Naive thymus-derived CD8-positive, alpha-beta T cell (primary cell): Measurements from ENCODE around the gene ADGRG7. TPM values are rescaled to one million over a fixed set of nuclear protein-coding genes. Genes with fewer than 3 reads are reported as not detected.
"Not testable (repeated sequence)": the region's sequence is repeated elsewhere in the genome, so short reads cannot be mapped to it uniquely, and the experiment has no call there.

ENCODE experiments used
- ATAC-seq, 2 donors: fragments of 150-1000 bp; cut with Tn5 transposase in 1 of 2; sonication (Bioruptor Pico), chemical (Tn5 transposase) in 1 of 2; 1 replicate in 1 of 2; 2 replicates in 1 of 2; pipeline ENCODE4 v1.10.0; 2021; ENCODE audit warnings: mild to moderate bottlenecking in 2 of 2, moderate library complexity in 2 of 2
- POLR2A ChIA-PET: fragments of 350-600 bp; sonication (Branson Sonifier 250); formaldehyde crosslinking; loops from one replicate; lab custom pipeline; 2021; ENCODE audit warnings: antibody characterized with exemption; lab: Charles Lee
- DNase-seq, 10 donors: peaks; one replicate each; pipeline versions ENCODE4 v3.0.0 to v3.0.0-alpha.2; 2020 to 2022
- H3K27ac Mint-ChIP-seq, 10 donors: one replicate each; pipeline ENCODE4 v1.8.0; 2020 to 2022; ENCODE audit warnings: mild to moderate bottlenecking in 10 of 10, mixed read lengths in 10 of 10, moderate library complexity in 4 of 10, inconsistent platforms in 1 of 10
- H3K27me3 Mint-ChIP-seq, 5 donors: one replicate each; pipeline ENCODE4 v1.8.0; 2021 to 2022; ENCODE audit warnings: mixed read lengths in 5 of 5
- H3K36me3 Mint-ChIP-seq, 3 donors: one replicate each; pipeline ENCODE4 v1.8.0; 2020 to 2022; ENCODE audit warnings: mixed read lengths in 3 of 3, mild to moderate bottlenecking in 2 of 3, inconsistent platforms in 1 of 3
- H3K4me1 Mint-ChIP-seq, 4 donors: one replicate each; pipeline ENCODE4 v1.8.0; 2021 to 2022; ENCODE audit warnings: mixed read lengths in 4 of 4
- H3K4me3 Mint-ChIP-seq, 10 donors: one replicate each; pipeline ENCODE4 v1.8.0; 2020 to 2022; ENCODE audit warnings: mild to moderate bottlenecking in 10 of 10, mixed read lengths in 10 of 10, moderate library complexity in 6 of 10, inconsistent platforms in 1 of 10
- H3K9me3 Mint-ChIP-seq, 9 donors: one replicate each; pipeline ENCODE4 v1.8.0; 2020 to 2022; ENCODE audit warnings: mixed read lengths in 9 of 9, mild to moderate bottlenecking in 3 of 9, inconsistent platforms in 1 of 9, moderate library complexity in 1 of 9
- polyA plus RNA-seq, 3 donors: library from polyadenylated mRNA; unstranded; fragments of 300-500 nt; fragmentation: Illumina TruSeq; gene quantifications; one replicate each; pipeline ENCODE4 v1.2.3, GENCODE V29; 2021
- total RNA-seq, 8 experiments: library from RNA in 2 of 8; stranded (reverse) in 2 of 8; gene quantifications; one replicate each; pipeline ENCODE4 v1.2.3 and lab custom pipeline; 2021 to 2026

Gene ADGRG7
- total and polyA plus RNA-seq, 5 experiments from 2014 or later: not detected

DNA sequence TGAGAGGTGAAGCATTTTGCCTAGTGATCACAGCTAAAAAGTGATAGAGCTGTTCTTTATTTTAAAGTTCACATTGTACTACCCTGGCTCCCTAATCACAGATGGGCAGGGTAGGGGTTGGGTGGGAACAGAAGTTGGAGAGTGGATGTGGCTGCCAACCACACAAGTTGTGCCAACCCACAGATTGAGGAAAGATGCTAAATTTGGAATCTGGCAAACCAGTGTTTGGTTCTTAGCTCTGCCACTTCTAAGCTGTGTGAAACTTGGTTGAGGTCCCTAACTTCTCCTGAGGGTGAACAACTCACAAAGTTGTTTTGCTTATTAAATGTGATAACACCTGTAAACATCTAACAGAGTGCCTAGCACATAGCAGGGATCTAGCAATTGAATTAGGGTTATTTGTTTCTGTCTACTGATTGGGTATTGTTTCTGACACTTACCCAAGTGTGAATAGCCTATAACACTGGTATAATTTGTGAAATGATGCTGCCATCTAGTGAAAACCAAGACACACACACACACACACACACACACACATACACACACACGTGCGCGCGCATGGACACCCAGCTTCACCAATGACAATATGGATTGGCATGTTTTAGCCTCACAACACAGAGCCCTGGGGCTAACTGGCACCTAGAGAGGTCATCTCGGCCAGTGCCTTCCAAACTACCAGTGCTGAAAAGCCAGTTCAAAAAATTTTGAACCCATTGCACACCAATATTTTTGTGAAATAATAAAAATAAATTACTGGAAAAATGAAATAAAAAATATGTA is 25.3 kb downstream of the ADGRG7 start:
- Mint-ChIP-seq H3K27me3 (peaks cover 12 to 19% (median 14%) of the 10 kb centered on the region in 5 donors), H3K4me3 (no peak overlapping the region), H3K36me3 (no peaks in the 10 kb centered on the region), H3K9me3 (no peaks in the 10 kb centered on the region), H3K27ac (no peak overlapping the region), H3K4me1 (peaks cover 0 to 4% (median 2%) of the 10 kb centered on the region in 4 donors)
- ATAC-seq (no peak), DNase-seq (peak in 1 of 10 donors; percentile 4)
- POLR2A ChIA-PET: no interaction called here

GRCh38 chr3:100635273-100635701 is 25.9 kb downstream of the ADGRG7 start:
- no peaks in the 10 kb centered on the region for H3K9me3 Mint-ChIP-seq
- POLR2A ChIA-PET: no interaction called here
- no peak overlapping the region for H3K27ac Mint-ChIP-seq
- no peak for ATAC-seq
- no peak for DNase-seq
- peaks cover 9 to 19% (median 12%) of the 10 kb centered on the region in 5 donors for H3K27me3 Mint-ChIP-seq
- no peak overlapping the region for H3K4me3 Mint-ChIP-seq
- no peaks in the 10 kb centered on the region for H3K36me3 Mint-ChIP-seq
- H3K4me1 Mint-ChIP-seq: peaks cover 0 to 4% (median 2%) of the 10 kb centered on the region in 4 donors

GRCh38 chr3:100637197-100637631 is 27.8 kb downstream of the ADGRG7 start:
- Mint-ChIP-seq H3K9me3 (no peaks in the 10 kb centered on the region), H3K27ac (peak overlapping the region in 1 of 10 donors; percentile 49), H3K4me3 (no peak overlapping the region), H3K27me3 (peaks cover 7 to 17% (median 10%) of the 10 kb centered on the region in 5 donors), H3K4me1 (peaks cover 0 to 4% (median 2%) of the 10 kb centered on the region in 4 donors), H3K36me3 (no peaks in the 10 kb centered on the region)
- DNase-seq: no peak
- POLR2A ChIA-PET: no interaction called here
- ATAC-seq: no peak

GRCh38 chr3:100640633-100641032 is 31.2 kb downstream of the ADGRG7 start:
- H3K27me3 Mint-ChIP-seq: peaks cover 1 to 17% (median 6%) of the 10 kb centered on the region in 5 donors
- no peak overlapping the region for H3K27ac Mint-ChIP-seq
- ATAC-seq: no peak
- H3K9me3 Mint-ChIP-seq: no peaks in the 10 kb centered on the region
- no peak overlapping the region for H3K4me3 Mint-ChIP-seq
- POLR2A ChIA-PET: no interaction called here
- DNase-seq: no peak
- H3K4me1 Mint-ChIP-seq: peaks cover 0 to 2% (median 0%) of the 10 kb centered on the region in 4 donors
- no peaks in the 10 kb centered on the region for H3K36me3 Mint-ChIP-seq

DNA sequence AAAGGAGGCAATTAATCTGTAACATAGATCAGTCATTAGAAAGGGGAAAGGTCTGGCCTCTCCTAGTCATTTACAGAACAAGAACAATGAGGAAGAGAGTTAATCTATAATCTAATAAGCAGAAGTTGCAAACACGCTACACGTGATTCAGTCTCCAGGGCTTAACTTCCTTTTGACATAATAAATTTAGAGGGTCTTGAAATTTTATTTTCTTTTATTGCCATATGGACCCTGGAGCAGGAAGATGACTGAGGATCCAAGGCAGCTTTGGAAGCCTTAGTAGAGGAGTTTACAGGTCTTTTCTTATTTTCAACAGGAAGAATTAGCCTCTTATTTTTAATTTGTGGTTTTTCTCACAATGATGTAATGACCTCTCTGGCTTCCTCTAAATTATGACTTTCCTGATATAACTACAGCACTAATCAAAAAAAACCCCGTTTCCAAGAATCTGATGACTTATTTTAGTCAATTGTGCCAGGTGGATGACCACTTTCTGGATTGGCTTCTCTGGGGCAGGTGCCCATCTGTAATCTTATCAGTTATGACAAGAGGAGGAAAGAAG is 32.2 kb downstream of the ADGRG7 start:
- H3K36me3 Mint-ChIP-seq: no peaks in the 10 kb centered on the region
- ATAC-seq: no peak
- DNase-seq: no peak

GRCh38 chr3:100645913-100646312 is 36.5 kb downstream of the ADGRG7 start:
- Mint-ChIP-seq H3K36me3 (no peaks in the 10 kb centered on the region), H3K9me3 (no peaks in the 10 kb centered on the region), H3K27ac (no peak overlapping the region), H3K4me1 (peaks cover under 1 to 4% (median 4%) of the 10 kb centered on the region in 4 donors), H3K27me3 (peaks cover 0 to 2% (median 1%) of the 10 kb centered on the region in 5 donors), H3K4me3 (no peak overlapping the region)
- POLR2A ChIA-PET: no interaction called here
- no peak for ATAC-seq
- DNase-seq: no peak

More for the DNA sequence above, 32.2 kb downstream of the ADGRG7 start:
- H3K4me1 Mint-ChIP-seq: peaks cover 0 to 2% (median 0%) of the 10 kb centered on the region in 4 donors
- POLR2A ChIA-PET: no interaction called here
- no peak overlapping the region for H3K27ac Mint-ChIP-seq
- no peak overlapping the region for H3K4me3 Mint-ChIP-seq
- peaks cover 1 to 17% (median 6%) of the 10 kb centered on the region in 5 donors for H3K27me3 Mint-ChIP-seq
- H3K9me3 Mint-ChIP-seq: no peaks in the 10 kb centered on the region

- peaks cover 0 to 2% (median 0%) of the 10 kb centered on the region in 5 donors for H3K27me3 Mint-ChIP-seq
- POLR2A ChIA-PET: no interaction called here
- H3K36me3 Mint-ChIP-seq: no peaks in the 10 kb centered on the region
- no peak overlapping the region for H3K4me3 Mint-ChIP-seq
- H3K27ac Mint-ChIP-seq: no peak overlapping the region
- no peaks in the 10 kb centered on the region for H3K9me3 Mint-ChIP-seq
- ATAC-seq (no peak), DNase-seq (no peak)
- H3K4me1 Mint-ChIP-seq: peaks cover 4 to 9% (median 6%) of the 10 kb centered on the region in 4 donors
Observed at GRCh38 chr3:100647171-100647570, 37.8 kb downstream of the ADGRG7 start.

DNA sequence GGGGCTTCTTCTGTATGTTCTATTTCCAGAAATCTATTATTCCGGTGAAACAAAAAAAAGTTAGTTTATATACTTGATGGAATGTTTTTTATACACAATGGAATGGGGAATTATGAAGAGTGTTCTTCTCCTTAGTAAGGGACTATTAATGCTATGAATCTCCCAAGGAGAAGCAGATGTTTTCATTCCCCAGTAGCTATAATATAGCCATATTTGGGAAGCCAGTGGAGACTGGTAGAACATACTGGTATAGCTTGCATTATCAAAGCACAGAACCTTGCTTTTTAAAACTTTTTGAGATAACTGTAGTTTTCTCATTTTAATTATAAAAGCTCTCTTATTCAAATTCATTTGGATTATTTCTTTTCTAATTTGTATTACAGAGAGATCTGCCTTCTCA is 38.3 kb downstream of the ADGRG7 start:
- Mint-ChIP-seq H3K36me3 (no peaks in the 10 kb centered on the region), H3K27me3 (peaks cover 0 to under 1% (median 0%) of the 10 kb centered on the region in 5 donors), H3K27ac (no peak overlapping the region), H3K4me3 (no peak overlapping the region), H3K4me1 (peaks cover 4 to 9% (median 6%) of the 10 kb centered on the region in 4 donors), H3K9me3 (no peaks in the 10 kb centered on the region)
- POLR2A ChIA-PET: interaction anchor here (0.7 kb wide), 1 partner anchor 1669 kb away, joined by 4 read pairs; no protein-coding TSS in a partner anchor
- ATAC-seq (no peak), DNase-seq (no peak)

- Mint-ChIP-seq H3K4me3 (peak overlapping the region in 6 of 10 donors; percentile 29 to 71 (median 52)), H3K36me3 (no peaks in the 10 kb centered on the region), H3K4me1 (peaks cover 4 to 9% (median 6%) of the 10 kb centered on the region in 4 donors), H3K9me3 (no peaks in the 10 kb centered on the region), H3K27ac (peak overlapping the region in 7 of 10 donors; percentile 9 to 70 (median 33)), H3K27me3 (no peaks in the 10 kb centered on the region)
- DNase-seq (peak in 2 of 10 donors; percentile 7 to 25), ATAC-seq (peak; percentile 62 to 70)
- POLR2A ChIA-PET: no interaction called here
Observed at GRCh38 chr3:100650651-100651619, 41.5 kb downstream of the ADGRG7 start.

GRCh38 chr3:100653604-100654294 is 44.3 kb downstream of the ADGRG7 start:
- POLR2A ChIA-PET: no interaction called here
- H3K4me3 Mint-ChIP-seq: no peak overlapping the region
- peaks cover 4 to 9% (median 6%) of the 10 kb centered on the region in 4 donors for H3K4me1 Mint-ChIP-seq
- no peak overlapping the region for H3K27ac Mint-ChIP-seq
- H3K9me3 Mint-ChIP-seq: no peaks in the 10 kb centered on the region
- DNase-seq (no peak), ATAC-seq (no peak)
- peaks cover 0 to 9% (median 0%) of the 10 kb centered on the region in 5 donors for H3K27me3 Mint-ChIP-seq
- no peaks in the 10 kb centered on the region for H3K36me3 Mint-ChIP-seq

- no peaks in the 10 kb centered on the region for H3K9me3 Mint-ChIP-seq
- POLR2A ChIA-PET: no interaction called here
Observed at GRCh38 chr3:100656945-100657344, 47.5 kb downstream of the ADGRG7 start.

DNA sequence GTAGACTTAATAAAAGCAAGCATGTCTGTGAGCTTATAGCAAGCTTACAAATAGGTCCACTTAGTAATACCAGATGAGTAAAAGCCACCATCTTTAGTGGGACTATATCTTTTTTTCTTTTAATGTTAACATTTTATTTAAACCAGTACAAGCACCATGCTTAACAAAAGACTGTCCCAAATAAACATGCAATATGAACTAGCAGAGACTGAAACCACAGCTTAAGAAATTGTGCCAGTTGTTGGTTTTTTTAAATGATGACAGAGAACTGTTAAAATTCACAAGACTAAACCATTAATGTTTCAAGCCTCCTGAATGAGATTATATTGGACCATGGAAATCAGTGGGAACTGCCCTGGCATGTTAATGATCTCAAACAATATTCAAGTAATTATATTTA is 51.9 kb downstream of the ADGRG7 start:
- POLR2A ChIA-PET, H3K27me3 Mint-ChIP-seq, ATAC-seq, H3K27ac Mint-ChIP-seq, H3K4me3 Mint-ChIP-seq, H3K9me3 Mint-ChIP-seq, H3K36me3 Mint-ChIP-seq, DNase-seq: not testable (repeated sequence)
- H3K4me1 Mint-ChIP-seq: peaks cover 5 to 15% (median 10%) of the 10 kb centered on the region in 4 donors

More at GRCh38 chr3:100656945-100657344, 47.5 kb downstream of the ADGRG7 start:
- peaks cover 0 to 10% (median 0%) of the 10 kb centered on the region in 5 donors for H3K27me3 Mint-ChIP-seq
- H3K27ac Mint-ChIP-seq: no peak overlapping the region
- ATAC-seq (no peak), DNase-seq (no peak)
- no peaks in the 10 kb centered on the region for H3K4me1 Mint-ChIP-seq
- no peaks in the 10 kb centered on the region for H3K36me3 Mint-ChIP-seq
- H3K4me3 Mint-ChIP-seq: no peak overlapping the region
